Muscle layer of duodenum (tissue), 2 donors: ENCODE data around the gene PAPSS2.
"Not testable (repeated sequence)": the region's sequence is repeated elsewhere in the genome, so short reads cannot be mapped to it uniquely, and the experiment has no call there.

ENCODE experiments used
- H3K27ac ChIP-seq: one replicate; pipeline ENCODE4 v1.7.0; 2013; ENCODE audit warnings: mild to moderate bottlenecking, low read length
- H3K27me3 ChIP-seq: one replicate; pipeline ENCODE4 v1.7.0; 2013; ENCODE audit warnings: low read depth, mild to moderate bottlenecking, control low read depth, low read length
- H3K36me3 ChIP-seq, 2 donors: one replicate each; pipeline ENCODE4 v1.7.0; 2013; ENCODE audit warnings: low read length in 2 of 2, control low read depth in 1 of 2, mild to moderate bottlenecking in 1 of 2; ENCODE audit not compliant: insufficient read depth in 2 of 2, control insufficient read depth in 1 of 2
- H3K4me1 ChIP-seq, 2 donors: one replicate each; pipeline ENCODE4 v1.7.0; 2013; ENCODE audit warnings: low read length in 2 of 2, mild to moderate bottlenecking in 2 of 2, control low read depth in 1 of 2, moderate library complexity in 1 of 2; ENCODE audit not compliant: insufficient read depth in 2 of 2, control insufficient read depth in 1 of 2
- H3K4me3 ChIP-seq, 2 donors: one replicate each; pipeline ENCODE4 v1.7.0; 2013; ENCODE audit warnings: low read length in 2 of 2, low read depth in 1 of 2, mild to moderate bottlenecking in 1 of 2
- H3K9me3 ChIP-seq, 2 donors: one replicate each; pipeline ENCODE4 v1.7.0; 2013; ENCODE audit warnings: low read length in 2 of 2, control low read depth in 1 of 2, mild to moderate bottlenecking in 1 of 2; ENCODE audit not compliant: control insufficient read depth in 1 of 2
- donor health status: healthy.

The PAPSS2 gene

DNA sequence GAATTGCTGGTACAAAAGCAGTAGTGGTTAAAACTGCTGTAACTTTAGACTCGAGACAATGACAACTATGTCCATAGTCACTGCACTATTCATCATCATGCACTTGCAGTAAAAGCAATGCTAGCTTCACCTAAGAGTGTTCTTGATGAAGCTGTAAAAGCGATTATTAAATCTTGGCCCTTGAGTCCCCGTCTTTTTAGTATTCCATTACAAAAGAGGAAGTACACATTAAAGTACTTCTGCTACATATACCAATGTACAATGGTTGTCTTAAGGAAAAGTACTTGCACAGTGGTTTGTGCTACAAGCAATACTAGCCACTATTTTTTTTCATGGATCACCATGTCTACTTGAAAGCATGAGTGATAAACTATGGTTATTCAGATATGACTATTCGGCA, 80.0 kb downstream of the PAPSS2 start:
- Histone ChIP-seq H3K4me1 (peaks cover 0 to 7% of the 10 kb centered on the region in 2 donors), H3K9me3 (no peaks in the 10 kb centered on the region), H3K4me3 (no peak overlapping the region), H3K27me3 (no peaks in the 10 kb centered on the region), H3K27ac (no peak overlapping the region), H3K36me3 (no peaks in the 10 kb centered on the region)

DNA sequence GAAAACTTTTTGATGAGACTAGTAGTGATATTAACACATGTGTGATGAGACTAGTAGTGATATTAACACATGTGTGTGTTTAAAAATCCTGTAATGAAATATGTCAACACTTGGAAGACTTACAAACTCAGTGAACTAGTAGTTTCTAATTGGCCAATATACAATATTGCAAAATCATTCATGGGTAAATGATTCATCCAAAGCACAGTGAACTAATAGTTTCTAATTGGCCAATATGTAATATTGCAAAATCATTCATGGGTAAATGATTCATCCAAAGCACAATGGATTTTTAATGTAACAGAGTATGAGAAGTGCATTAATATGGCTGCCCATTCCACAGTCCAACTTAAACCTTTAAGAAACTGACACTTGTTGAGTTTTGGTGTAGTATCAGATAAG, 80.6 kb downstream of the PAPSS2 start:
- no peaks in the 10 kb centered on the region for H3K9me3 ChIP-seq
- H3K4me3 ChIP-seq, result no peak overlapping the region
- no peaks in the 10 kb centered on the region for H3K27me3 ChIP-seq
- H3K4me1 ChIP-seq, result peaks cover 0 to 2% of the 10 kb centered on the region in 2 donors
- H3K36me3 ChIP-seq, result no peaks in the 10 kb centered on the region
- H3K27ac ChIP-seq, result no peak overlapping the region

DNA sequence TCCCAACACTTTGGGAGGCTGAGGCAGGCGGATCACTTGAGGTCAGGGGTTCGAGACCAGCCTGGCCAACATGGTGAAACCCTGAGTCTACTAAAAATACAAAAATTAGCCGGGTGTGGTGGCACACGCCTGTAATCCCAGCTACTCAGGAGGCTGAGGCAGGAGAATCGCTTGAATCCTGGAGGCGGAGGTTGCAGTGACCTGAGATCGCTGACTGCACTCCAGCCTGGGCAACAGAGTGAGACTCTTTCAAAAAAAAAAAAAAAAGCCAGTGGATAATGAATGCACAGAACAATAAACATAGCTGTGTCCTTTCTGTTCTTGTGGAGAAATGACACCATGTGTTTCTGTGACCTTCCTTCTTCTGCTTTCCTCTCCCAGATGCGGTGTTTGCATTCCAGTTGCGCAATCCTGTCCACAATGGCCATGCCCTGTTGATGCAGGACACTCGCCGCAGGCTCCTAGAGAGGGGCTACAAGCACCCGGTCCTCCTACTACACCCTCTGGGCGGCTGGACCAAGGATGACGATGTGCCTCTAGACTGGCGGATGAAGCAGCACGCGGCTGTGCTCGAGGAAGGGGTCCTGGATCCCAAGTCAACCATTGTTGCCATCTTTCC, 83.4 kb downstream of the PAPSS2 start:
- not testable (repeated sequence) for H3K36me3 ChIP-seq, H3K4me3 ChIP-seq, H3K9me3 ChIP-seq, H3K27ac ChIP-seq, H3K4me1 ChIP-seq, H3K27me3 ChIP-seq

DNA sequence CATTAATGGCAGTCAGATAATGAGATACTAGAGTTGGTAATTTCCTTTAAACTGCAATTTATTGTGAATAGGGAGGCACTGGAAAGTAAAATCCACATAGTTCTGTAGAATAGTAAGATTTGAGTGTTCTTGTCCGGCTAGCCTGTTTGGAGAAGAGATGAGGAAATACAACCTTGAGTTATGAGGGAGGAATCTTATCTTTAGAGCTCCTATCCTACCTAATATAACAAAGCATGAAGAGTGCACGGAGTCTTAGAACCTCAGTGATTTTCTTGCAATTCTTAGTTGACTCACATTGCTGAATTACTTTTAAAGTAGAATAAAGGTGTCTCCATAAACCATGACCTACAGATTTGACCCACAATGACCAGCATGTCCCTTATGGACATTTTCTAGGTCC, 84.9 kb downstream of the PAPSS2 start:
- Histone ChIP-seq H3K36me3 (no peaks in the 10 kb centered on the region), H3K27ac (no peak overlapping the region), H3K4me1 (no peaks in the 10 kb centered on the region), H3K4me3 (no peak overlapping the region), H3K9me3 (no peaks in the 10 kb centered on the region), H3K27me3 (no peaks in the 10 kb centered on the region)

DNA sequence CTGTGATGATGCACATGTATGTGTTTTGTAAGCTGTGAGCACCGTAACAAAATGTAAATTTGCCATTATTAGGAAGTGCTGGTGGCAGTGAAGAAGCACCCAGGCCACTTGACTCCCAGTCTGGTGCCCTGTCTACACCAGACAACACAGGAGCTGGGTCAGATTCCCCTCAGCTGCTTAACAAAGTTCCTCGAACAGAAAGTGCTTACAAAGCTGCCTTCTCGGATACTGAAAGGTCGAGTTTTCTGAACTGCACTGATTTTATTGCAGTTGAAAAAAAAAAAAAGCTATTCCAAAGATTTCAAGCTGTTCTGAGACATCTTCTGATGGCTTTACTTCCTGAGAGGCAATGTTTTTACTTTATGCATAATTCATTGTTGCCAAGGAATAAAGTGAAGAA, 87.2 kb downstream of the PAPSS2 start:
- H3K36me3 ChIP-seq, result no peaks in the 10 kb centered on the region
- H3K9me3 ChIP-seq, result no peaks in the 10 kb centered on the region
- no peaks in the 10 kb centered on the region for H3K27me3 ChIP-seq
- no peak overlapping the region for H3K27ac ChIP-seq
- no peaks in the 10 kb centered on the region for H3K4me1 ChIP-seq
- no peak overlapping the region for H3K4me3 ChIP-seq

DNA sequence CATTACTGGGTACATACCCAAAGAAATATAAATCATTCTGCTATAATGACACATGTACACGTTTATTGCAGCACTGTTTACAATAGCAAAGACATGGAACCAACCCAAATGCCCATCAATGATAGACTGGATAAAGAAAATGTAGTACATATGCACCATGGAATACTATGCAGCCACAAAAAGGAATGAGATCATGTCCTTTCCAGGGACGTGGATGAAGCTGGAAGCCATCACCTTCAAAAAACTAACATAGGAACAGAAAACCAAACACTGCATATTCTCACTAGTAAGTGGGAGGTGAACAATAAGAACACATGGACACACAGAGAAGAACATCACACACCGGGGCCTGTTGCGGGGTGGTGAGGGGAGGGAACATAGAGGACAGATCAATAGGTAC, 88.6 kb downstream of the PAPSS2 start:
- H3K9me3 ChIP-seq, H3K4me3 ChIP-seq, H3K4me1 ChIP-seq, H3K27me3 ChIP-seq, H3K27ac ChIP-seq, H3K36me3 ChIP-seq: not testable (repeated sequence)

DNA sequence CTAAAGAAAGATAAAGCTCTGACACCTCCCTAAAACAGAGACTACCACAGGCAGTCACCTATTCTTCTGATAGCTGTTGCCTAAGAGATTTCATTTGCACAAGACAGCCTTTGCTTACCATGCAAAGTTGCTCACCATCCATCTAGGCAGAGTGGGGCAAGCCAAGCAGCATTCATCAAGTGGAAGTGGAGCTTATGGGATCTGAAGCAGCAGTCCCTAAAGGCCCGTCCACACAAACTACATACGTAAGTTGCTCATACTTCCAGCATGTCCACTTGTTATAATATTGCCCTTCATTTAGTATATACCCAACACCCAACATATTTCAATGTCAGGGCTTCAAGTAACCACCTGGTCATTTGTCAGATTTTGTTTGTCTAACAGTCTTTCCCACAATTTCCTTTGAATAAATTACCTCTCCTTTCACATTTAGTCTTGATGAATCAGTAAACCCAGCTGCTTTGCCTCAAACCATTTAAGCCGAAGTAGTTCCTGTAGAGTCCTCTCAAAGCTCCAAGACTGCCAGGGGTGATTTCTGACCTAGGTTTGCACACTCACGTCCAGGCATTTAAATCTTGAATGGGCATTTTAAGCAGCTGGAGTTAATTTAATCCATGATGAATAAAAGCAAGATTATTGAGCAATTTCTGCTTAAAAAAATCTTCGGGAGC, 90.5 kb downstream of the PAPSS2 start:
- H3K4me3 ChIP-seq, result no peak overlapping the region
- no peaks in the 10 kb centered on the region for H3K27me3 ChIP-seq
- H3K36me3 ChIP-seq, result peaks cover 8 to 14% of the 10 kb centered on the region in 2 donors
- no peaks in the 10 kb centered on the region for H3K4me1 ChIP-seq
- no peak overlapping the region for H3K27ac ChIP-seq
- no peaks in the 10 kb centered on the region for H3K9me3 ChIP-seq

DNA sequence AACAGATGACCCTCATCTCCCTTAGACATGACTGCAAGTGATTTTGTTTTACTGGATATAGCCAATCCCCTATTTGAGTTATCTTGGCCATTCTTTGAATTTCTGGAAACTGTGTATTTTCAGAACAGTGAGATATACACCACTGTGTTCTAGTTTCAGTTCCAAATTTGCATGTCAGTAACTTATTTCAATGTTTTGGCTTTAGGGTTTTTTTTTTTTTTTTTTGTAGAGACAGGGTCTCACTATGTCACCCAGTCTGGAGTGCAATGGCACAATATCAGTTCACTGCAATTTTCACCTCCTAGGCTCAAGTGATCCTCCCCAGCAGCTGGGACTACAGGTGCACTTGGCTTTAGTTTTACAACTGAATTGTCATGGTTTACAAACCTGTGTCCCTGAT, 91.1 kb downstream of the PAPSS2 start:
- Histone ChIP-seq H3K9me3 (no peaks in the 10 kb centered on the region), H3K36me3 (peaks cover 8 to 18% of the 10 kb centered on the region in 2 donors)

DNA sequence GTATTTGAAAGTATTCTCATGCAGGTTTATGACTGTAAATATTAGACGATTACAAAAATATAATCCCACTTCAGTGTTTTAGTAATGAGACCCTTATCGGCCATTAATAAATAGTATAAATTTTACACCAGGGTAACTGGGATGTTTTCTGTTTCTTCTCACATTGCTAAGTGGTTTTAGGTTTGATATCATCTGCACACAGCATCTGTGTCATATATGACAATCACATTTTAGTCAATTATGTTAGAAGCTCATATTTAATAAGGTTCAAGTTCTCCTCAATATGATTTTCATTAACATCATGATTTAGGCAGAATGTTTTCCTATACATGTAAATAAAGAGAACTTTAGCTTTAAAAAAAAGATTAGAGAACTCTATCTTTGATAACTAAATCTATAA, 91.6 kb downstream of the PAPSS2 start:
- Histone ChIP-seq H3K27me3 (no peaks in the 10 kb centered on the region), H3K27ac (no peak overlapping the region), H3K9me3 (no peaks in the 10 kb centered on the region), H3K4me1 (no peaks in the 10 kb centered on the region), H3K4me3 (no peak overlapping the region), H3K36me3 (peaks cover 8 to 23% of the 10 kb centered on the region in 2 donors)

More for the DNA sequence above, 91.1 kb downstream of the PAPSS2 start:
- no peak overlapping the region for H3K27ac ChIP-seq
- no peak overlapping the region for H3K4me3 ChIP-seq
- H3K27me3 ChIP-seq, result no peaks in the 10 kb centered on the region
- no peaks in the 10 kb centered on the region for H3K4me1 ChIP-seq

DNA sequence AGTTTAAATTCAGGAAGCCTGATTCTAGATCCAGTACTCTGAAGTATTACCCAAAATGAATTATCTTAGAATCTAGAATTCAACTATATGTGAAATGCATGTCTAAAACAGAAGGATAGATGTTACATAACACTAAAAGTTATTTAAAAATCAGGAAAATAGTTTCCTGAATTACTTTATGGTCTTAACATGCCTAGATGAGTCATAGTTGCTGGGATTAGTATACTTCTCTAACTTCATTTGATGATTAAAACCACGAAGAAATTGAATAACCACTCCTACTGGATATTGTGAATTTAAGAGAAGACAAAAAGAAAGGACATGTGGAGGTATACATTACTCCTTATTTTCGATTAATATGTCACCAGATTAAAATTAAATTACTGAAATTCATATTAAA, 92.9 kb downstream of the PAPSS2 start:
- H3K27me3 ChIP-seq, result no peaks in the 10 kb centered on the region
- H3K4me3 ChIP-seq, result no peak overlapping the region
- H3K27ac ChIP-seq, result no peak overlapping the region
- no peaks in the 10 kb centered on the region for H3K9me3 ChIP-seq
- H3K36me3 ChIP-seq, result peaks cover 13 to 26% of the 10 kb centered on the region in 2 donors
- H3K4me1 ChIP-seq, result no peaks in the 10 kb centered on the region

DNA sequence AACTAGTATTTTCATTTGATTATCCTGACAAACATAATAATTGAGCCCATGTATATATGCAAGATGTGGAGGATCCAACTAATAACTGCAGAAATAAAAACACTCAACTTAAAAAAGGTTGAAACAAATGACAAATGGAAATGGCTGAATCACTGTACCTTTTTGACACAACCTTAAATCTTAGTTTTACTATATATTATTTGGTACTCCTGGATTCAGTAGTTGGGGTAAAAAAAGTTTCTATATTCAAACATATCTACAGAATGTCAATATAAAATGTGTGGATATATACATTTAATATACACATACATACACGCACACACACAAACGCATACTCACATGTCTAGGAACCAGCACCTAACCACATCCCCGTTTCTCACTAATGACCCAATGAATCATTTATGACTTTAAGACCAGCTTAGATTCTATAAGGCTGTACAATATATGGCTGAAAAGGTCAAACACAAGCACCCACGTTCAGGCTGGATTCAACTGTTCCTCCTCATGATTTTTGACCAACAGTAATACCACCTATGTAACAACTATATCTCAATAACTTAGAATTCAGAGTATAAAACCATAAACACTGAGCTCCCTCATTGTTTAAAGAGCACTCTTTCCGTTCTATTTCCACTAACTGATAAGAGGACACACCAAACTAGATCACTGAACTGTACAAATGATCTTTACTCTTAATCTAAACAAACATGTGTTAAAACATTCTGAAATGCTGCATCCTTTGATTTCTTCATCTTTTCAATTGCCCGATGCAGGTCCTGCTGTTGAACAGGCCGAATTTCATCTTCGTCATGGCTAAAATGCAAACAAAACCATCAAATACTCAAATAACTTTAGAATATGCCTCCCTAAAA, 94.6 kb downstream of the PAPSS2 start:
- Histone ChIP-seq H3K27me3 (no peaks in the 10 kb centered on the region), H3K27ac (no peak overlapping the region), H3K4me3 (no peak overlapping the region), H3K9me3 (no peaks in the 10 kb centered on the region), H3K4me1 (no peaks in the 10 kb centered on the region), H3K36me3 (peaks cover 13 to 26% of the 10 kb centered on the region in 2 donors)
